ENCODE results near the gene LANCL2. TPM values are rescaled to one million over a fixed set of nuclear protein-coding genes. Genes with fewer than 3 reads are reported as not detected.

LANCL2 gene
- total RNA-seq, 4 donors from 2014 or later, result 6.4 to 12.8 (median 9.7) TPM

DNA sequence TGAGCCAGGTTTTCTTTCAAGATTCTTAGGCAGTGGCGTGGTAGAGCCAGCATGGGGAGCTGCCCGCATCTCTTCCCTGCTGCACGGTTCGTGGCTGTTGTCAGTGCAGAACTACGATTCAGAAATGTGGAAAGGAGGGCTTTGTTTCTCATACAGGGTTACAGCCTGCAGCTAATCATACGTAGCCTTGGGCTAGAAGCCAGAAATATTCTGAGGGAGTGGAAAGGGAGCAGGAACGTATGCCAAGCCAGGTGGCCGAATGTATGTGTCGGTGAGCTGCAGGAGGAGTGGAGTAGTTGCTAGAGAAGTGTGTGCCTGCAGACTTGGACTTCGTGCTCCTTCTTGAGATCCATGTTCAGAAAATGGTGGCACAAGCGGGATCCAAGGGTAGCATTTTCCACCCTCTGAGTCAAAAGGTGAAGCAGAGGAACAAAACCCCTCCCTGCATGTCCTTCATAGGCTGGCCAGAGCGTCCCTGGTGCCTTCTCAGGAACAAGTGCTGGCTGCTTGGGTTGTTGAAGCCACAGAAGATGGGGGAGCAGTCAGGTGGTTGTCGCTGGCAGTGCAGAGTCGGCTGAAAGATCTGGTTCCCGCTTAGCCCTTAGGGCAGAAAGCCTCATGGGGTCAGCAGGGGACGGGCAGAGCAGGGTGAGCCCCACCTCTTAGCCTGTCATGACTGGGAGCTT, 40.9 kb downstream of the LANCL2 start:
- Histone ChIP-seq H3K4me3 (no peak overlapping the region), H3K27ac (no peak overlapping the region), H3K4me1 (no peaks in the 10 kb centered on the region), H3K27me3 (no peaks in the 10 kb centered on the region), H3K9me3 (no peaks in the 10 kb centered on the region), H3K36me3 (peaks cover 0 to 50% (median 0%) of the 10 kb centered on the region in 3 donors)
- WGBS, 2 donors, result 82 to 85% methylated on average over 10 to 16 of the region's 16 CpGs
- intact Hi-C loops (cut with DNase I), result no loop called here
- no peak for DNase-seq
- TF ChIP-seq POLR2A (IDR thresholded peaks at IDR 0.05), result no peak
- TF ChIP-seq, protein P1, sequence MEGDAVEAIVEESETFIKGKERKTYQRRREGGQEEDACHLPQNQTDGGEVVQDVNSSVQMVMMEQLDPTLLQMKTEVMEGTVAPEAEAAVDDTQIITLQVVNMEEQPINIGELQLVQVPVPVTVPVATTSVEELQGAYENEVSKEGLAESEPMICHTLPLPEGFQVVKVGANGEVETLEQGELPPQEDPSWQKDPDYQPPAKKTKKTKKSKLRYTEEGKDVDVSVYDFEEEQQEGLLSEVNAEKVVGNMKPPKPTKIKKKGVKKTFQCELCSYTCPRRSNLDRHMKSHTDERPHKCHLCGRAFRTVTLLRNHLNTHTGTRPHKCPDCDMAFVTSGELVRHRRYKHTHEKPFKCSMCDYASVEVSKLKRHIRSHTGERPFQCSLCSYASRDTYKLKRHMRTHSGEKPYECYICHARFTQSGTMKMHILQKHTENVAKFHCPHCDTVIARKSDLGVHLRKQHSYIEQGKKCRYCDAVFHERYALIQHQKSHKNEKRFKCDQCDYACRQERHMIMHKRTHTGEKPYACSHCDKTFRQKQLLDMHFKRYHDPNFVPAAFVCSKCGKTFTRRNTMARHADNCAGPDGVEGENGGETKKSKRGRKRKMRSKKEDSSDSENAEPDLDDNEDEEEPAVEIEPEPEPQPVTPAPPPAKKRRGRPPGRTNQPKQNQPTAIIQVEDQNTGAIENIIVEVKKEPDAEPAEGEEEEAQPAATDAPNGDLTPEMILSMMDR (IDR thresholded peaks at IDR 0.05), result no peak

DNA sequence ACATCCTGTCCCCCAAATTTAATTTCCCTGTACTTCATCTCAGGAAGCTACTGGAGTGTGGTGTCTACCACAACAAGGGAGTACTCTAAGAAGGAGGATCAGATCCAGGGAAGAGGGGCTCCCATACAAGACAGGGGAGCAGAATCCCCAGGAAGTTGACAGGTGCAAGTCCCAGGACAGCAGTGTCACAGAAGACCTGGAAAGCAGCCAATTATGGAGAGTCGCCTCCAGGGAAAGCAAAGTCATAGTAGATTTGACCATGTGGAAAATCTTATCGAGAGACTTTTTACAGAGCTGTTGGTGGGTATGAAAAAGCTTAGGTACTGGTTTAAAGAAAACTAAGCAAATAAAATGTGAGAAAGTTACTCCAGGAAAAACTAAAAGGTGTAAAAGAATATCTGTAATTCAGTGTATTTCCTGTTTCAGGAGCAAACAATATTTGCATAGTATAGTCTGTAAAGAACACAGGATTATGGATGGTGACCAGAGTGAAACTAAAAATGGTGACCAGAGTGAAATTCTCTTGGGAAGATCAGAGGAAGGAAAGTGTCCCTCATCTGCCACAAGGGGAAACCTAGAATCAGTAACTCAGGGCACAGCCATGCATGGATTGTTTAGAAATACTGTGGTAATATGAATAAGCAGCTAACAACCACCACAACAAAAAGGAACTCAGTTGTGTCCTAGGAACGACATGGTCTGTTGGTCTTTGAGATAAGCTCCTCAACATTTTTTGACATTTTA, 44.5 kb downstream of the LANCL2 start:
- Histone ChIP-seq H3K9me3 (no peaks in the 10 kb centered on the region), H3K27ac (no peak overlapping the region), H3K4me3 (no peak overlapping the region), H3K36me3 (peaks cover 0 to 46% (median 0%) of the 10 kb centered on the region in 3 donors), H3K27me3 (no peaks in the 10 kb centered on the region), H3K4me1 (no peaks in the 10 kb centered on the region)
- no peak for TF ChIP-seq POLR2A (IDR thresholded peaks at IDR 0.05)
- TF ChIP-seq, protein P1 (IDR thresholded peaks at IDR 0.05), result no peak
- intact Hi-C loops (cut with DNase I), result no loop called here
- 67 to 69% methylated on average over 3 of the region's 3 CpGs for WGBS, 2 donors
- DNase-seq, result no peak

DNA sequence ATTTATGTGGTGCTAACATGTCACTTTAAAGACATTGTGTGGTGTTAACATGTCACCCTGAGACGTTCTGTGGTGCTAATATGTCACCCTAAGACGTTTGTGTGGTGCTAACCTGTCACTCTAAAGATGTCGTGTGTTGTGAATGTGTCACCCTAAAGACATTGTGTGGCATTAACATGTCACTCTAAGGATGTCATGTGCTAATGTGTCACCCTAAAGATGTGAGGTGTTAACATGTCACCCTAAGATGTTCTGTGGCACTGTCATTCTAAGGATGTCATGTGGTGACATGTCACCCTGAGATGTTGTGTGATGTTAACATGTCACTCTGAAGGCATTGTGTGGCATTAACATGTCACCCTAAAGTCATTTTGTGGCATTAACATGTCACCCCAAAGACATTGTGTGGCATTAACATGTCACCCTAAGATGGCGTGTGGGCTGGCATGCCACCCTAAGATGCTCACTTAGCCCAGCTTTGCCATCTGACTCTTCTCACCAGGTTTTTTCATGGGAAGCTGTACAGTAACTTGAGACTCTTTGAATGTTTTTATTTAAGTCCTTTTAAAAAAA, 45.6 kb downstream of the LANCL2 start:
- DNase-seq, result no peak
- no peaks in the 10 kb centered on the region for H3K4me1 ChIP-seq
- H3K9me3 ChIP-seq, result no peaks in the 10 kb centered on the region
- H3K4me3 ChIP-seq, result no peak overlapping the region
- no peak overlapping the region for H3K27ac ChIP-seq
- intact Hi-C loops (cut with DNase I), result no loop called here
- WGBS, 2 donors, result 81 to 88% methylated on average over 4 of the region's 4 CpGs
- peaks cover 0 to 35% (median 0%) of the 10 kb centered on the region in 3 donors for H3K36me3 ChIP-seq
- TF ChIP-seq, protein P1 (IDR thresholded peaks at IDR 0.05), result no peak
- no peak for TF ChIP-seq POLR2A (IDR thresholded peaks at IDR 0.05)
- H3K27me3 ChIP-seq, result no peaks in the 10 kb centered on the region

DNA sequence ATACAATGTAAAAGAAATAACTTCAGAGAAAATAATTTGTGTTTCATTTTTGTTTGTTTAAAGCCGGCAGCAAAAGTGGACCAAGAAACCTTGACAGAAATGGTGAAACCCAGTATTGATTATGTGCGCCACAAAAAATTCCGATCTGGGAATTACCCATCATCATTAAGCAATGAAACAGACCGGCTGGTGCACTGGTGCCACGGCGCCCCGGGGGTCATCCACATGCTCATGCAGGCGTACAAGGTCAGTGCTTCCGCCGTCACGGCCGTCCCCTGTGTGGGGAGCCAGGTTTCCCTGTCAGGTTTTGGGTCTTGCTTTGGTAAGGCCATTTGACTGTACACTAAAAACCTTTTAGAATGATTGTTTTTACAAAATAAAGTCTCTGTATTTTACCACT, 46.7 kb downstream of the LANCL2 start:
- Histone ChIP-seq H3K27me3 (no peaks in the 10 kb centered on the region), H3K4me3 (no peak overlapping the region), H3K4me1 (no peaks in the 10 kb centered on the region), H3K36me3 (peaks cover 0 to 25% (median 0%) of the 10 kb centered on the region in 3 donors), H3K9me3 (no peaks in the 10 kb centered on the region), H3K27ac (no peak overlapping the region)
- 88 to 91% methylated on average over 12 of the region's 12 CpGs for whole genome bisulfite sequencing, 2 donors
- no peak for DNase-seq
- intact Hi-C loops (cut with DNase I), result no loop called here
- TF ChIP-seq, protein P1 (IDR thresholded peaks at IDR 0.05), result no peak
- no peak for TF ChIP-seq POLR2A (IDR thresholded peaks at IDR 0.05)

DNA sequence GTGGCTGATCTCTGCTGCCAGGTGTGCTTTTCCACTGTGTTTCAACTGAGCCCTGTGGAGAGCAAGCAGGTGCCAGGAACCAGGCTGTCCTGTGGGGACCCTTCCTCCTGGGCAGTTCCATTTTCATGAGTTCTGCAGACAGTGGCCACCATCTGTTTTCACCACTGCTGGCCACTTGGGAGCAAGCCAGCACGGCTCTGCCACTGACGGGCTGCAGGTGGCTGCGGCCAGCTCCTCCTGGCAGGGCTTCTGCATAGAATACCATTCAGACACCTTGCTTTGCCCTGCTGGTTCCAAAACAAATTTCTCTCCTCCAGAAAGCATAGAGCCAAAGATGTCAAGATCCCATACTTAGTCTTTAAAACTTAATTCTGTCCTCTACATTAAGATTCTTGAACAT, 48.3 kb downstream of the LANCL2 start:
- no peak for DNase-seq
- no peaks in the 10 kb centered on the region for H3K4me1 ChIP-seq
- H3K9me3 ChIP-seq, result no peaks in the 10 kb centered on the region
- intact Hi-C loops (cut with DNase I), result no loop called here
- H3K36me3 ChIP-seq, result peaks cover 0 to 11% (median 0%) of the 10 kb centered on the region in 3 donors
- H3K27ac ChIP-seq, result no peak overlapping the region
- H3K4me3 ChIP-seq, result no peak overlapping the region
- TF ChIP-seq, protein P1 (IDR thresholded peaks at IDR 0.05), result no peak
- no peak for TF ChIP-seq POLR2A (IDR thresholded peaks at IDR 0.05)
- WGBS, 2 donors, result 83% methylated on average over 3 of the region's 3 CpGs; no CpG with 5 or more reads in 1 of the 2 donors
- no peaks in the 10 kb centered on the region for H3K27me3 ChIP-seq
